Measurements from ENCODE around the gene SPATS2L. TPM values are rescaled to one million over a fixed set of nuclear protein-coding genes. Genes with fewer than 3 reads are reported as not detected.

The SPATS2L gene
- total RNA-seq, 4 donors from 2014 or later: 99.0 to 142 (median 124) TPM

DNA sequence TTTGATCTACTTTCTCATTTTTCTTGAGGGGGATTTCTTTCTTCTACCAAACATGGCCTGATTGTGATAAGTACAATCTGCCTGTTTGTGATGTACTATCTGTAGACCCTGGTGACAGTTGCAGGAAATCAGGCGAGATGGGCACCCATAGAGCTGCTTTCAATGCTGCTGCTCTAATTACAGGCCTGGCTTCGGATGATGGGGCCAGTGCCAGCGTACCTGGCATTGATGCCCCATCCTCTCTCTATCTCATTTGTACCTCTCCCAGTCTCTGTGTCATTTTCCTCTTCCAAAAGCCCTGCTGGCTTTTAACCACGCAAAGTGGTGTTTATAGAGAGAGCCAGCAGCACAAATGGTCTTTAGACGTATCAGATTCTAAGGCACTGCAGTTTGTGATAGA is 133.5 kb downstream of the SPATS2L start:
- H3K4me1 ChIP-seq: no peaks in the 10 kb centered on the region
- H3K9me3 ChIP-seq: no peaks in the 10 kb centered on the region
- H3K36me3 ChIP-seq: peaks cover 0 to 22% (median 0%) of the 10 kb centered on the region in 3 donors
- no peaks in the 10 kb centered on the region for H3K27me3 ChIP-seq
- H3K27ac ChIP-seq: no peak overlapping the region
- H3K4me3 ChIP-seq: no peak overlapping the region
- no peak for DNase-seq
- TF ChIP-seq, protein P1, sequence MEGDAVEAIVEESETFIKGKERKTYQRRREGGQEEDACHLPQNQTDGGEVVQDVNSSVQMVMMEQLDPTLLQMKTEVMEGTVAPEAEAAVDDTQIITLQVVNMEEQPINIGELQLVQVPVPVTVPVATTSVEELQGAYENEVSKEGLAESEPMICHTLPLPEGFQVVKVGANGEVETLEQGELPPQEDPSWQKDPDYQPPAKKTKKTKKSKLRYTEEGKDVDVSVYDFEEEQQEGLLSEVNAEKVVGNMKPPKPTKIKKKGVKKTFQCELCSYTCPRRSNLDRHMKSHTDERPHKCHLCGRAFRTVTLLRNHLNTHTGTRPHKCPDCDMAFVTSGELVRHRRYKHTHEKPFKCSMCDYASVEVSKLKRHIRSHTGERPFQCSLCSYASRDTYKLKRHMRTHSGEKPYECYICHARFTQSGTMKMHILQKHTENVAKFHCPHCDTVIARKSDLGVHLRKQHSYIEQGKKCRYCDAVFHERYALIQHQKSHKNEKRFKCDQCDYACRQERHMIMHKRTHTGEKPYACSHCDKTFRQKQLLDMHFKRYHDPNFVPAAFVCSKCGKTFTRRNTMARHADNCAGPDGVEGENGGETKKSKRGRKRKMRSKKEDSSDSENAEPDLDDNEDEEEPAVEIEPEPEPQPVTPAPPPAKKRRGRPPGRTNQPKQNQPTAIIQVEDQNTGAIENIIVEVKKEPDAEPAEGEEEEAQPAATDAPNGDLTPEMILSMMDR (IDR thresholded peaks at IDR 0.05): no peak
- no peak for TF ChIP-seq POLR2A (IDR thresholded peaks at IDR 0.05)

DNA sequence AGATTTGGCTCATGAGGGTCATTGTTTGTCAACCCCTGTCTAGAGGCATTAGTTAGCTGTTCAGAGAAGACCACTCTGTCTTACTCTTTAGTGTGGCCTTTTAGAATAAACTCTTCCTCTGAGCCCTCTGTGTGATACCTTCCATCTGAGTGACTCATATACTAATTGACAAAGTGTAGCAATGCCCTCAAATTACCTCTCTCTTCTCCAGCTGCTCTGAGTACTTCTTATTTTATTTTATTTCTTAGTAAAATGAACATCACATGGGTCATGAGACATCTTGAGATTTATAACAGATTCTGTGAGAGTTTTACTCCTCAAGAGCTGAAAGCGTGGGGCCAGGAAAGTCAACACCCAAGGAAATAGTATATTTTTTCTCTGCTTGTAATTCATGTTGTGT is 136.0 kb downstream of the SPATS2L start:
- H3K4me3 ChIP-seq: no peak overlapping the region
- no peaks in the 10 kb centered on the region for H3K27me3 ChIP-seq
- no peak overlapping the region for H3K27ac ChIP-seq
- no peak for TF ChIP-seq POLR2A (IDR thresholded peaks at IDR 0.05)
- TF ChIP-seq, protein P1 (IDR thresholded peaks at IDR 0.05): no peak
- H3K36me3 ChIP-seq: peaks cover 0 to 16% (median 0%) of the 10 kb centered on the region in 3 donors
- no peaks in the 10 kb centered on the region for H3K4me1 ChIP-seq
- H3K9me3 ChIP-seq: no peaks in the 10 kb centered on the region
- DNase-seq: no peak

DNA sequence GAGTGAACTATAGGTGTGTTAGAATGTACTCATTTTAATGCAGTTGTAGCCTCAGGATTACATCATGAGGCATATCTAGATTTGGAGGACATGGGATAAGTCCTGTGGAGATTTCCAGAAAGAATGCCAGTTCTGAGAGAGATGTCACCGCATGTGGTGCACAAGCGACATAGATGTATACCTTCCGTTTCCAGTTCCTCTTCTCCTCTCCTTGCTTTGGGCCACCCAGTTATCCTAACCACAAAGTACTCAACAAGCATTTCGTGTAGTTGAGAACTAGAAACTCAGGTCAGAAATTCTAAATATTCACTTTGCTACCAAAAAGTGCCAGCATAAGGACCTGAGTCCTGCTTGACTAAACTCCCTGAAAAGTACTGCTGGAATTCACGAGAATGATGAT is 136.9 kb downstream of the SPATS2L start:
- no peaks in the 10 kb centered on the region for H3K9me3 ChIP-seq
- DNase-seq: no peak
- peaks cover 0 to 16% (median 0%) of the 10 kb centered on the region in 3 donors for H3K36me3 ChIP-seq
- no peaks in the 10 kb centered on the region for H3K27me3 ChIP-seq
- TF ChIP-seq POLR2A (IDR thresholded peaks at IDR 0.05): no peak
- TF ChIP-seq, protein P1 (IDR thresholded peaks at IDR 0.05): no peak
- peak overlapping the region in 1 of 4 donors; percentile 13 for H3K27ac ChIP-seq
- no peak overlapping the region for H3K4me3 ChIP-seq
- H3K4me1 ChIP-seq: no peaks in the 10 kb centered on the region

DNA sequence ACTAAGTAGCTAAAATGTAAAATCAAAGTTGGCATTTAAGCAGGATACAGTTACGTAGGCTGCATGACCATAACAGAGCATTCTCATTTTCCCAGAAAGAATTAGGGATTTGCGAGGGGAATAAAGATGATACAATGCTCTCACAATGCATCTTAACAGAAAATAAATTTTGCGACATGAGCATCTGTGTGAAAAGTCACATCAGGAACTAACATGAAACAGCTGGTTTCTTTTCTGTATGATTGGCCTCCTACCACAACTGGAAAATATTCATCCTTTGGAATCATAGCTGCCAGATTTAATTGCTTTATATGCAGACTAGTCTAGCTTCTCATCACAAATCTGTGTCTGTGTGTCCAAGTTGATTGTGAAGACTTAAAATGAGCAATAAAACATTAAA is 137.4 kb downstream of the SPATS2L start:
- Histone ChIP-seq H3K4me1 (no peaks in the 10 kb centered on the region), H3K9me3 (no peaks in the 10 kb centered on the region), H3K27ac (peak overlapping the region in 1 of 4 donors; percentile 13), H3K4me3 (no peak overlapping the region), H3K36me3 (peaks cover 0 to 16% (median 0%) of the 10 kb centered on the region in 3 donors), H3K27me3 (no peaks in the 10 kb centered on the region)
- TF ChIP-seq POLR2A (IDR thresholded peaks at IDR 0.05): no peak
- TF ChIP-seq, protein P1 (IDR thresholded peaks at IDR 0.05): no peak
- DNase-seq: no peak

DNA sequence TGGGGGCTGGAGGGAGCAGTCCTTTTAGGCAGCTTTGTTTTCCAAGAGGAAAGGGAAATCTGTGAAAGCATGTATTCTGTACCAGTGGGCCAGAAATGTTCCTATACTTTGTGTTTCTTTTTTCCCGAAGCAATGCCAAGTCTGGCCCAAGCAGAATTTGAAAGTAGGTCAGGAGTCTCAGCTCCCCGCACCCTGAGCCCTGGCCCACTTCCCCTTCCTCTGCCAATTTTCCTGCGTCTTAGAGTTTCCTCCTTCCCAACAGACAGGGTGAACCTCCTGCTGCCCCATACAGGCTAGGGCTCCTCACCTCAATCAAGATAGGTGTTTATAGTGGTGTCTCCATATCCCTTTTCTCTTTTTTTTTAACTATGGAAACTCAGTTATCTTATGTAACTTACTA is 138.0 kb downstream of the SPATS2L start:
- H3K27ac ChIP-seq: no peak overlapping the region
- H3K4me3 ChIP-seq: no peak overlapping the region
- peaks cover 0 to 16% (median 0%) of the 10 kb centered on the region in 3 donors for H3K36me3 ChIP-seq
- no peak for DNase-seq
- no peaks in the 10 kb centered on the region for H3K9me3 ChIP-seq
- TF ChIP-seq, protein P1 (IDR thresholded peaks at IDR 0.05): no peak
- no peak for TF ChIP-seq POLR2A (IDR thresholded peaks at IDR 0.05)
- H3K4me1 ChIP-seq: no peaks in the 10 kb centered on the region
- H3K27me3 ChIP-seq: no peaks in the 10 kb centered on the region

DNA sequence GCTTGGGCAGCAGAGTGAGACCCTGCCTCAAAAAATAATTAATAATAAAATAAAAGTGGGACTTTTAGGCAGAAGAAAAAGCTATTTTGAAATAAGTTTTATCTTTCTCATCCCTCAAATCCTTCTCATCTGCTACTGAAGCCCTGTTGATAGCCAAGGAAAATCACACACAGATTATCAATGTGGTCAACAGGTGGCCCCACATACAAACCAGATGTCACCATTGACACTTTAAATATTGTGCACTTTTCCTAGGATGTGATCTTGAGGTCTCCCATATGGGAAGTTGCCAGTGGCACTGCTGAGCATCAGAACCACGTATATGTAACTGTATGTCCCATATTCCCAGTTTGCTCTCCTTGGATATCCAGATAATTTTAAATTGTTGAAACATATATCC is 138.8 kb downstream of the SPATS2L start:
- no peak for DNase-seq
- H3K27me3 ChIP-seq: no peaks in the 10 kb centered on the region
- H3K4me1 ChIP-seq: no peaks in the 10 kb centered on the region
- no peak for TF ChIP-seq POLR2A (IDR thresholded peaks at IDR 0.05)
- TF ChIP-seq, protein P1 (IDR thresholded peaks at IDR 0.05): no peak
- H3K4me3 ChIP-seq: no peak overlapping the region
- no peaks in the 10 kb centered on the region for H3K9me3 ChIP-seq
- H3K27ac ChIP-seq: no peak overlapping the region
- H3K36me3 ChIP-seq: peaks cover 0 to 16% (median 0%) of the 10 kb centered on the region in 3 donors
